ENCODE measurements around the gene LDHB. TPM values are rescaled to one million over a fixed set of nuclear protein-coding genes. Genes with fewer than 3 reads are reported as not detected.
A peak's percentile ranks its signal among the peaks of the same experiment; 100 is the strongest.

Gene LDHB
- total RNA-seq, 1 experiment from 2014 or later = 1,752 TPM

- H3K27ac Mint-ChIP-seq (ENCODE audit: unreplicated experiment) = peak overlapping the region; percentile 13
- H3K4me3 Mint-ChIP-seq (ENCODE audit: unreplicated experiment) = peak overlapping the region; percentile 45
- no peaks in the 10 kb centered on the region for H3K27me3 Mint-ChIP-seq (ENCODE audit: insufficient read depth, unreplicated experiment)
- Histone ChIP-seq H3K27me3 (replicated peaks; ENCODE audit: control insufficient read depth, insufficient read depth, low read length) (no peaks in the 10 kb centered on the region), H3K4me3 (ENCODE audit: low read depth, low read length) (no peak overlapping the region), H3K4me1 (peaks cover 11% of the 10 kb centered on the region; the same call in 1 of the 2 replicates), H3K9me3 (no peaks in the 10 kb centered on the region), H3K36me3 (ENCODE audit: control insufficient read depth, insufficient read depth, low read length) (no peaks in the 10 kb centered on the region)
- intact Hi-C loops (cut with micrococcal nuclease; ENCODE audit: unreplicated experiment) = loop anchor here (1.0 to 5.0 kb wide), 9 partner anchors 59 to 745 kb away; no protein-coding TSS in a partner anchor
- TF ChIP-seq CTCF (IDR thresholded peaks at IDR 0.05; ENCODE audit: insufficient read depth in 1 of 2, low read depth in 1 of 2, low read length in 1 of 2, severe bottlenecking in 1 of 2, unreplicated experiment in 1 of 2) = peak; percentile 54 to 85
- H3K4me1 Mint-ChIP-seq (ENCODE audit: low read depth, unreplicated experiment) = peaks cover 13% of the 10 kb centered on the region
- H3K36me3 Mint-ChIP-seq (ENCODE audit: insufficient read depth, unreplicated experiment) = no peaks in the 10 kb centered on the region
- DNase-seq = peak in 1 of 2 experiments; percentile 47
- H3K9me3 Mint-ChIP-seq (ENCODE audit: unreplicated experiment) = no peaks in the 10 kb centered on the region
- ChIA-PET POLR2A (interaction anchor here (0.6 to 1.0 kb wide), 2 partner anchors 241 to 353 kb away, joined by 3 to 4 read pairs; no protein-coding TSS in a partner anchor), CTCF (interaction anchor here (0.6 to 4.6 kb wide), 34 partner anchors 12 to 762 kb away, joined by 3 to 109 read pairs (median 4); partner anchors contain the start of genes GYS2 and KCNJ8)
- no TSS peak for BruUV-seq (replicated peaks)
These were observed 40.4 kb upstream of the LDHB start for GRCh38 chr12:21697904-21698630.

- TF ChIP-seq CTCF (IDR thresholded peaks at IDR 0.05; ENCODE audit: insufficient read depth in 1 of 2, low read depth in 1 of 2, low read length in 1 of 2, severe bottlenecking in 1 of 2, unreplicated experiment in 1 of 2) = no peak
- Histone ChIP-seq H3K36me3 (ENCODE audit: control insufficient read depth, insufficient read depth, low read length) (no peaks in the 10 kb centered on the region), H3K4me3 (ENCODE audit: low read depth, low read length) (no peak overlapping the region), H3K27me3 (replicated peaks; ENCODE audit: control insufficient read depth, insufficient read depth, low read length) (no peaks in the 10 kb centered on the region), H3K4me1 (peaks cover 11% of the 10 kb centered on the region; the same call in 1 of the 2 replicates), H3K9me3 (no peaks in the 10 kb centered on the region)
- BruUV-seq (replicated peaks) = no TSS peak
- POLR2A ChIA-PET = no interaction called here
- CTCF ChIA-PET = interaction anchor here (0.5 to 4.6 kb wide), 3 partner anchors 293 to 360 kb away, joined by 3 to 109 read pairs (median 6); no protein-coding TSS in a partner anchor
- H3K4me3 Mint-ChIP-seq (ENCODE audit: unreplicated experiment) = no peak overlapping the region
- no peak overlapping the region for H3K27ac Mint-ChIP-seq (ENCODE audit: unreplicated experiment)
- intact Hi-C loops (cut with micrococcal nuclease; ENCODE audit: unreplicated experiment) = loop anchor here (1.0 to 5.0 kb wide), 5 partner anchors 61 to 639 kb away; no protein-coding TSS in a partner anchor
- no peaks in the 10 kb centered on the region for H3K9me3 Mint-ChIP-seq (ENCODE audit: unreplicated experiment)
- no peaks in the 10 kb centered on the region for H3K36me3 Mint-ChIP-seq (ENCODE audit: insufficient read depth, unreplicated experiment)
- no peaks in the 10 kb centered on the region for H3K27me3 Mint-ChIP-seq (ENCODE audit: insufficient read depth, unreplicated experiment)
- DNase-seq = no peak
- peaks cover 13% of the 10 kb centered on the region for H3K4me1 Mint-ChIP-seq (ENCODE audit: low read depth, unreplicated experiment)
These were observed 39.0 kb upstream of the LDHB start for GRCh38 chr12:21696625-21697024.

GRCh38 chr12:21695986-21696385, 38.3 kb upstream of the LDHB start:
- no peaks in the 10 kb centered on the region for H3K9me3 ChIP-seq
- H3K9me3 Mint-ChIP-seq (ENCODE audit: unreplicated experiment) = no peaks in the 10 kb centered on the region
- no TSS peak for BruUV-seq (replicated peaks)
- no peaks in the 10 kb centered on the region for H3K36me3 ChIP-seq (ENCODE audit: control insufficient read depth, insufficient read depth, low read length)
- peaks cover 11% of the 10 kb centered on the region; the same call in 1 of the 2 replicates for H3K4me1 ChIP-seq
- no peaks in the 10 kb centered on the region for H3K36me3 Mint-ChIP-seq (ENCODE audit: insufficient read depth, unreplicated experiment)
- POLR2A ChIA-PET = no interaction called here
- TF ChIP-seq CTCF (IDR thresholded peaks at IDR 0.05; ENCODE audit: insufficient read depth in 1 of 2, low read depth in 1 of 2, low read length in 1 of 2, severe bottlenecking in 1 of 2, unreplicated experiment in 1 of 2) = no peak
- intact Hi-C loops (cut with micrococcal nuclease; ENCODE audit: unreplicated experiment) = loop anchor here (5.0 kb wide), 2 partner anchors 61 to 376 kb away; no protein-coding TSS in a partner anchor
- H3K4me3 Mint-ChIP-seq (ENCODE audit: unreplicated experiment) = no peak overlapping the region
- DNase-seq = no peak
- H3K4me1 Mint-ChIP-seq (ENCODE audit: low read depth, unreplicated experiment) = peaks cover 13% of the 10 kb centered on the region
- no peak overlapping the region for H3K27ac Mint-ChIP-seq (ENCODE audit: unreplicated experiment)
- CTCF ChIA-PET = interaction anchor here (4.6 kb wide), 1 partner anchor 294 kb away, joined by 109 read pairs; no protein-coding TSS in a partner anchor
- H3K27me3 ChIP-seq (replicated peaks; ENCODE audit: control insufficient read depth, insufficient read depth, low read length) = no peaks in the 10 kb centered on the region
- H3K27me3 Mint-ChIP-seq (ENCODE audit: insufficient read depth, unreplicated experiment) = no peaks in the 10 kb centered on the region
- no peak overlapping the region for H3K4me3 ChIP-seq (ENCODE audit: low read depth, low read length)

Data from Caco-2 (cell line).